HCT116 (cell line): ENCODE results near the gene DEPDC4. TPM values are rescaled to one million over a fixed set of nuclear protein-coding genes. Genes with fewer than 3 reads are reported as not detected.

Source experiments
- ATAC-seq: fragments of 200-7000 bp; cut with Tn5 transposase; 2 replicates; pipeline ENCODE4 v1.9.1; 2020; ENCODE audit warnings: mild to moderate bottlenecking, moderate library complexity
- BruUV-seq: library from RNA; stranded (reverse); fragments of 400-500 nt; replicated peaks from 2 replicates; lab custom pipeline; 2021; lab: Mats Ljungman, UMichigan
- CTCF ChIA-PET: fragments of 300-600 bp; sonication (Branson Sonifier 250); formaldehyde crosslinking; loops from one replicate; lab custom pipeline; 2021; ENCODE audit warnings: antibody characterized with exemption; lab: Charles Lee
- POLR2A ChIA-PET: fragments of 300-600, 350-600 bp; sonication (Branson Sonifier 250); formaldehyde crosslinking; loops from one replicate; lab custom pipeline; 2021; ENCODE audit warnings: antibody characterized with exemption; lab: Charles Lee
- RAD21 ChIA-PET, 2 experiments: fragments of 300-600 bp; sonication (Branson Sonifier 250); formaldehyde crosslinking; loops; one replicate each; lab custom pipeline; 2023; ENCODE audit warnings: low total read pairs in 2 of 2; ENCODE audit not compliant: uncharacterized antibody in 2 of 2, unreplicated experiment in 2 of 2, low non-redundant PET in 1 of 2; lab: Charles Lee
- DNase-seq: peaks from one replicate; pipeline ENCODE4 v3.0.0-alpha.2; 2010; ENCODE audit warnings: low read depth, low spot score
- H2AFZ ChIP-seq: fragments of 200-600 bp; shearing (Covaris generic), sonication (generic); 2 replicates; pipeline ENCODE4 v1.6.1; 2017; ENCODE audit warnings: low read depth, mixed run types, mixed read lengths, antibody characterized with exemption, low read length; ENCODE audit not compliant: poor library complexity, severe bottlenecking
- H3K27ac ChIP-seq: 2 replicates; pipeline ENCODE4 v1.5.1; 2012; ENCODE audit warnings: low read depth, low read length
- H3K27me3 ChIP-seq: fragments of 200-600 bp; sonication (generic); 2 replicates; pipeline ENCODE4 v1.6.1; 2016; ENCODE audit warnings: mixed run types, low read length, mixed read lengths; ENCODE audit not compliant: insufficient read depth
- H3K36me3 ChIP-seq, 2 experiments: fragments of 200-500 bp in 1 of 2; fragments of 200-600 bp in 1 of 2; sonication (Bioruptor generic) in 1 of 2; sonication (generic) in 1 of 2; 2 replicates each; pipeline versions ENCODE4 v1.5.1 to v1.6.1; 2014 to 2016; ENCODE audit warnings: low read length in 2 of 2, inconsistent platforms in 1 of 2, mixed read lengths in 1 of 2, mixed run types in 1 of 2; ENCODE audit not compliant: insufficient read depth in 2 of 2, control insufficient read depth in 1 of 2
- H3K4me1 ChIP-seq, 2 experiments: fragments of 200-600 bp in 1 of 2; sonication (generic) in 1 of 2; 2 replicates each; pipeline versions ENCODE4 v1.5.1 to v1.6.1; 2012 to 2017; ENCODE audit warnings: low read length in 2 of 2, inconsistent platforms in 1 of 2, mild to moderate bottlenecking in 1 of 2, mixed read lengths in 1 of 2, mixed run types in 1 of 2, moderate library complexity in 1 of 2; ENCODE audit not compliant: insufficient read depth in 2 of 2, control insufficient read depth in 1 of 2
- H3K4me2 ChIP-seq: fragments of 200-600 bp; sonication (generic); 2 replicates; pipeline ENCODE4 v1.6.1; 2017; ENCODE audit warnings: mixed run types, low read length, mixed read lengths
- H3K4me3 ChIP-seq, 2 experiments: fragments of 200-600 bp in 1 of 2; sonication (generic) in 1 of 2; replicated peaks in 1 of 2; 2 replicates each; pipeline ENCODE4 v1.5.1; 2011 to 2016; ENCODE audit warnings: low read length in 2 of 2, control low read depth in 1 of 2, low read depth in 1 of 2, mild to moderate bottlenecking in 1 of 2, mixed read lengths in 1 of 2, mixed run types in 1 of 2
- H3K79me2 ChIP-seq: fragments of 200-600 bp; sonication (generic); 2 replicates; pipeline ENCODE4 v1.6.1; 2017; ENCODE audit warnings: mild to moderate bottlenecking, mixed run types, low read length, moderate library complexity, mixed read lengths; ENCODE audit not compliant: insufficient read depth
- H3K9ac ChIP-seq: fragments of 200-600 bp; sonication (generic); 2 replicates; pipeline ENCODE4 v1.6.1; 2016; ENCODE audit warnings: low read length, mixed read lengths
- H3K9me2 ChIP-seq: fragments of 200-600 bp; sonication (generic), shearing (Covaris generic); 2 replicates; pipeline ENCODE4 v1.6.1; 2017; ENCODE audit warnings: mixed run types, mild to moderate bottlenecking, moderate library complexity; ENCODE audit not compliant: insufficient read depth
- H3K9me3 ChIP-seq, 2 experiments: fragments of 200-500 bp in 1 of 2; fragments of 200-600 bp in 1 of 2; sonication (Bioruptor generic) in 1 of 2; sonication (generic) in 1 of 2; 2 replicates each; pipeline ENCODE4 v1.6.1; 2014 to 2017; ENCODE audit warnings: low read length in 2 of 2, mixed read lengths in 2 of 2, inconsistent platforms in 1 of 2, low read depth in 1 of 2, mild to moderate bottlenecking in 1 of 2, mixed run types in 1 of 2, moderate library complexity in 1 of 2; ENCODE audit not compliant: control insufficient read depth in 1 of 2, insufficient read depth in 1 of 2
- H4K20me1 ChIP-seq: fragments of 200-600 bp; sonication (generic), shearing (Covaris generic); 2 replicates; pipeline ENCODE4 v1.6.1; 2017; ENCODE audit warnings: mixed run types, mild to moderate bottlenecking, moderate library complexity; ENCODE audit not compliant: insufficient read depth
- CEBPB ChIP-seq: IDR thresholded peaks from 2 replicates; pipeline ENCODE4 v1.6.1; 2012; ENCODE audit warnings: low read depth
- CTCF ChIP-seq, 3 experiments: fragments of 200-600 bp in 1 of 3; sonication (generic) in 1 of 3; IDR thresholded peaks in 2 of 3; conservative IDR thresholded peaks in 1 of 3; 2 replicates each; pipeline ENCODE4 v1.5.1; 2012 to 2017; ENCODE audit warnings: low read depth in 2 of 3, low read length in 2 of 3, antibody characterized with exemption in 1 of 3, borderline replicate concordance in 1 of 3, control low read depth in 1 of 3, mild to moderate bottlenecking in 1 of 3, mixed read lengths in 1 of 3, mixed run types in 1 of 3, moderate library complexity in 1 of 3; ENCODE audit not compliant: insufficient read depth in 1 of 3
- EGR1 ChIP-seq: IDR thresholded peaks from 2 replicates; pipeline ENCODE4 v1.6.1; 2012; ENCODE audit warnings: low read depth
- ELF1 ChIP-seq: IDR thresholded peaks from 2 replicates; pipeline ENCODE4 v1.6.1; 2012; ENCODE audit warnings: low read depth, borderline replicate concordance
- EZH2 ChIP-seq: fragments of 200-600 bp; sonication (generic); IDR thresholded peaks from 2 replicates; pipeline ENCODE4 v1.6.1; 2017; ENCODE audit warnings: antibody characterized with exemption, mixed run types
- EZH2phosphoT487 ChIP-seq: fragments of 200-600 bp; IDR thresholded peaks from 2 replicates; pipeline ENCODE4 v1.6.1; 2018; ENCODE audit warnings: antibody characterized with exemption, borderline replicate concordance
- FOSL1 ChIP-seq: IDR thresholded peaks from 2 replicates; pipeline ENCODE4 v1.6.1; 2012; ENCODE audit warnings: low read depth
- JUND ChIP-seq: IDR thresholded peaks from 2 replicates; pipeline ENCODE4 v1.6.1; 2012
- POLR2A ChIP-seq: IDR thresholded peaks from 2 replicates; pipeline ENCODE4 v1.7.0; 2011; ENCODE audit warnings: borderline replicate concordance; ENCODE audit not compliant: insufficient read depth, insufficient read length; ENCODE audit errors: extremely low read depth
- SP1 ChIP-seq: IDR thresholded peaks from 2 replicates; pipeline ENCODE4 v1.6.1; 2012; ENCODE audit warnings: low read depth
- TCF7L2 ChIP-seq: IDR thresholded peaks from 2 replicates; pipeline ENCODE4 v1.7.0; 2011; ENCODE audit warnings: borderline replicate concordance, inconsistent platforms; ENCODE audit not compliant: insufficient read depth, insufficient read length; ENCODE audit errors: extremely low read depth
- YY1 ChIP-seq: IDR thresholded peaks from 2 replicates; pipeline ENCODE4 v1.6.1; 2011; ENCODE audit warnings: low read length, low read depth, moderate library complexity, mild to moderate bottlenecking; ENCODE audit not compliant: insufficient replicate concordance; ENCODE audit errors: extremely low read depth
- ZFX ChIP-seq: fragments of 450-650 bp; IDR thresholded peaks from 2 replicates; pipeline ENCODE4 v1.6.1; 2017
- intact Hi-C: fragments of 100-400 bp; cut with micrococcal nuclease; formaldehyde crosslinking; loops from 2 replicates; pipeline ENCODE4 v1.10.0; 2022
- total RNA-seq: library from RNA; stranded (reverse); gene quantifications from one replicate; pipeline ENCODE4 v1.2.1, GENCODE V29; 2021; ENCODE audit not compliant: unreplicated experiment

The DEPDC4 gene
- total RNA-seq, 1 experiment from 2014 or later = 3.4 TPM

GRCh38 chr12:100215209-100215608 is 51.7 kb downstream of the DEPDC4 start:
- DNase-seq (no peak), ATAC-seq (no peak)
- Histone ChIP-seq H2AFZ (no peak overlapping the region), H3K9me3 (no peaks in the 10 kb centered on the region), H3K4me2 (no peak overlapping the region), H3K27ac (no peak overlapping the region), H3K36me3 (peaks cover 16 to 30% of the 10 kb centered on the region in 2 experiments; a peak in 3 of 4 replicates), H3K79me2 (no peaks in the 10 kb centered on the region), H4K20me1 (no peaks in the 10 kb centered on the region), H3K27me3 (no peaks in the 10 kb centered on the region), H3K4me3 (no peak overlapping the region), H3K9ac (no peak overlapping the region), H3K4me1 (no peaks in the 10 kb centered on the region), H3K9me2 (no peaks in the 10 kb centered on the region)
- RAD21 ChIA-PET = no interaction called here
- CTCF ChIA-PET = no interaction called here
- intact Hi-C loops = no loop called here
- POLR2A ChIA-PET = no interaction called here
- BruUV-seq = no TSS peak
- TF ChIP-seq CEBPB (no peak), POLR2A (no peak), ELF1 (no peak), EGR1 (no peak), YY1 (no peak), SP1 (no peak), EZH2phosphoT487 (no peak), EZH2 (no peak), FOSL1 (no peak), CTCF (IDR thresholded peaks at IDR 0.05 in 2 of 3, conservative IDR thresholded peaks at IDR 0.05 in 1 of 3; ENCODE audit: borderline replicate concordance in 1 of 3, insufficient read depth in 1 of 3, low read depth in 2 of 3, low read length in 2 of 3) (no peak), JUND (no peak), ZFX (no peak), TCF7L2 (no peak)
